ENCODE data around the gene KDSR. TPM values are rescaled to one million over a fixed set of nuclear protein-coding genes. Genes with fewer than 3 reads are reported as not detected.

KDSR gene
- total and polyA plus RNA-seq, 4 donors, result 11.3 to 37.2 (median 31.4) TPM

DNA sequence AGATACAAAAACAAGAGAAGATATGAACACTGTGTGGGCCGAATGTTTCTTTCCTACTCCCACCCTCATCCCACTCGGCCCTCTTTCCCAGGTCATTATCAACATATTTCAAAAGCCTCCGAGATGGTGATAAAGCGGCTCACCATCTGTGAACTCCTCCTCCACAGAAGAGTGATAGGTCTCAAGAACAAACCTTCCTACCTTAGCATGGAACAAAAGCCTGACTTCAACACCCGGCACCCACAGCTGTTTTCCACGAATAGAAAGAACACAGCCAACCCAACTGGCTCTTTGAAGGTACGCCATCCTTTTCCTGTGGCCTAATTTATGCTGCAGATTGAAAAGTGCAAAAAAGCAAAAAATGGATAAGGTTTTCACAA is 76.2 kb downstream of the KDSR start (continued):
- TF ChIP-seq, protein P1, sequence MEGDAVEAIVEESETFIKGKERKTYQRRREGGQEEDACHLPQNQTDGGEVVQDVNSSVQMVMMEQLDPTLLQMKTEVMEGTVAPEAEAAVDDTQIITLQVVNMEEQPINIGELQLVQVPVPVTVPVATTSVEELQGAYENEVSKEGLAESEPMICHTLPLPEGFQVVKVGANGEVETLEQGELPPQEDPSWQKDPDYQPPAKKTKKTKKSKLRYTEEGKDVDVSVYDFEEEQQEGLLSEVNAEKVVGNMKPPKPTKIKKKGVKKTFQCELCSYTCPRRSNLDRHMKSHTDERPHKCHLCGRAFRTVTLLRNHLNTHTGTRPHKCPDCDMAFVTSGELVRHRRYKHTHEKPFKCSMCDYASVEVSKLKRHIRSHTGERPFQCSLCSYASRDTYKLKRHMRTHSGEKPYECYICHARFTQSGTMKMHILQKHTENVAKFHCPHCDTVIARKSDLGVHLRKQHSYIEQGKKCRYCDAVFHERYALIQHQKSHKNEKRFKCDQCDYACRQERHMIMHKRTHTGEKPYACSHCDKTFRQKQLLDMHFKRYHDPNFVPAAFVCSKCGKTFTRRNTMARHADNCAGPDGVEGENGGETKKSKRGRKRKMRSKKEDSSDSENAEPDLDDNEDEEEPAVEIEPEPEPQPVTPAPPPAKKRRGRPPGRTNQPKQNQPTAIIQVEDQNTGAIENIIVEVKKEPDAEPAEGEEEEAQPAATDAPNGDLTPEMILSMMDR (IDR thresholded peaks at IDR 0.05; ENCODE audit: low read depth, low read length, missing input control), result no peak
- no peak for TF ChIP-seq FOXA1 (IDR thresholded peaks at IDR 0.05)
- TF ChIP-seq, protein P2, sequence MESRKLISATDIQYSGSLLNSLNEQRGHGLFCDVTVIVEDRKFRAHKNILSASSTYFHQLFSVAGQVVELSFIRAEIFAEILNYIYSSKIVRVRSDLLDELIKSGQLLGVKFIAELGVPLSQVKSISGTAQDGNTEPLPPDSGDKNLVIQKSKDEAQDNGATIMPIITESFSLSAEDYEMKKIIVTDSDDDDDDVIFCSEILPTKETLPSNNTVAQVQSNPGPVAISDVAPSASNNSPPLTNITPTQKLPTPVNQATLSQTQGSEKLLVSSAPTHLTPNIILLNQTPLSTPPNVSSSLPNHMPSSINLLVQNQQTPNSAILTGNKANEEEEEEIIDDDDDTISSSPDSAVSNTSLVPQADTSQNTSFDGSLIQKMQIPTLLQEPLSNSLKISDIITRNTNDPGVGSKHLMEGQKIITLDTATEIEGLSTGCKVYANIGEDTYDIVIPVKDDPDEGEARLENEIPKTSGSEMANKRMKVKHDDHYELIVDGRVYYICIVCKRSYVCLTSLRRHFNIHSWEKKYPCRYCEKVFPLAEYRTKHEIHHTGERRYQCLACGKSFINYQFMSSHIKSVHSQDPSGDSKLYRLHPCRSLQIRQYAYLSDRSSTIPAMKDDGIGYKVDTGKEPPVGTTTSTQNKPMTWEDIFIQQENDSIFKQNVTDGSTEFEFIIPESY (IDR thresholded peaks at IDR 0.05), result no peak
- no peak for TF ChIP-seq NR2F2 (IDR thresholded peaks at IDR 0.05)
- no peak for TF ChIP-seq JUND (IDR thresholded peaks at IDR 0.05)
- no peak for TF ChIP-seq FOXA2 (IDR thresholded peaks at IDR 0.05)
- no peak for TF ChIP-seq EGR1 (IDR thresholded peaks at IDR 0.05; ENCODE audit: low read depth in 2 of 2)

DNA sequence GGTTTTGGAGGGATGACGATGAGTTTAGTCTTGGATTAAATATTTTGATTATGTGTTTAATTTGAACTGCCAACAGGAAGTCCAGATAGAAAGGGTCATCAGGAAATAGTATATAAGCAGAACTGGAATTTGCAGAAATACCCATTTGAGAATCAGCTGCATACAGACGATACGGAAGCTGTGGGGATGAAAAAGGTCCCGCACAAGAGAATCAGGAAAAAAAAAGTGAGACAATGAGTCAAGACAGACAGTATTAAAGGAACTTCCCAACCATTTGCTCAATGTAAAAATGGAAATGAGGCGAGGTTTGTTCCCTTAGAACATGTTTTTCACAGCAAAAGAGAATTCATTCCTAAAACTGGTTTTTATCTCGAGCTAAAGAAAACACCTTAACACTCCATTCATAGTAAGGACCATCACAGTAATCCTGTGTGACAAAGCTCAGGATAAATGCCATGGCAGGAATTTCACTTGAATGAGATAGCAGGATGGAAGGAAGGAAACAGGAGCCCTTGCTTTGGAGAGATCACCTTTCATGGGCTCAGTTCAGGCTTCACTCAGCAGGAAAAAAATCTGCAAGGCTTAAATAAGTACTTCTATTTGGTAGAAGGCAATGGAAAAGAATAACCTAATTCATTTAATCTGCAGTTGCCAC is 76.7 kb downstream of the KDSR start:
- no peak overlapping the region for H3K9ac ChIP-seq (ENCODE audit: low read depth in 1 of 2, low read length in 2 of 2)
- H3K4me1 ChIP-seq (ENCODE audit: control insufficient read depth in 4 of 4, insufficient read depth in 4 of 4, low read length in 3 of 4), result no peaks in the 10 kb centered on the region
- no peaks in the 10 kb centered on the region for H3K27me3 ChIP-seq (ENCODE audit: control insufficient read depth in 4 of 4, insufficient read depth in 4 of 4, low read length in 3 of 4)
- no peak overlapping the region for H3K4me3 ChIP-seq (ENCODE audit: low read depth in 1 of 3, low read length in 3 of 3)
- no peaks in the 10 kb centered on the region for H3K9me3 ChIP-seq (ENCODE audit: control insufficient read depth in 4 of 4, low read length in 3 of 4)
- DNase-seq (ENCODE audit: low spot score), result no peak
- no peaks in the 10 kb centered on the region for H3K36me3 ChIP-seq (ENCODE audit: control insufficient read depth in 4 of 4, insufficient read depth in 3 of 4, low read depth in 1 of 4, low read length in 3 of 4)
- TF ChIP-seq, protein P3, sequence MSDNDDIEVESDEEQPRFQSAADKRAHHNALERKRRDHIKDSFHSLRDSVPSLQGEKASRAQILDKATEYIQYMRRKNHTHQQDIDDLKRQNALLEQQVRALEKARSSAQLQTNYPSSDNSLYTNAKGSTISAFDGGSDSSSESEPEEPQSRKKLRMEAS (IDR thresholded peaks at IDR 0.05), result peak; percentile 18
- TF ChIP-seq YY1 (IDR thresholded peaks at IDR 0.05), result no peak
- 70% methylated on average over 6 of the region's 6 CpGs for WGBS
- H3K27ac ChIP-seq (ENCODE audit: low read depth in 1 of 2, low read length in 2 of 2), result no peak overlapping the region

DNA sequence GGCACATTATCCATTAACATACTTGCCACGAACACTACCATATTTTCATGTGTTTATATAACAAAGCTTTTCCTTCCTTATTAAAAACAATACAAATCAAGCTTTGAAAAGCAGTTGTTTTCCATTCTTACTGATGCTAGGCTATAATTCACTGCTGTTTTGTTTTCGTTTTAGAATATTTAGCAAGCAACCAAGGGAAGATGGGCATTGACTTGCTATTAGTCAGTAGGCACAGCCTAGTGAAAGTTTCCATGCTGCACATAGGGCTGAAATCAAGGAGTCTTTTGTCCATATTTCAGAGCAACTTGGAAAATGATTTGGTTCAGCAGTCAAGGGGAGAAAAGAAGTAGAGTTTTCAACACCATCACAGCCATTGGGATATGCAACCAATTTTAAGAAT is 78.7 kb downstream of the KDSR start:
- Histone ChIP-seq H3K27ac (ENCODE audit: low read depth in 1 of 2, low read length in 2 of 2) (no peak overlapping the region), H3K36me3 (ENCODE audit: control insufficient read depth in 4 of 4, insufficient read depth in 3 of 4, low read depth in 1 of 4, low read length in 3 of 4) (no peaks in the 10 kb centered on the region), H3K27me3 (ENCODE audit: control insufficient read depth in 4 of 4, insufficient read depth in 4 of 4, low read length in 3 of 4) (no peaks in the 10 kb centered on the region), H3K4me3 (ENCODE audit: low read depth in 1 of 3, low read length in 3 of 3) (no peak overlapping the region), H3K9ac (ENCODE audit: low read depth in 1 of 2, low read length in 2 of 2) (no peak overlapping the region), H3K9me3 (ENCODE audit: control insufficient read depth in 4 of 4, low read length in 3 of 4) (no peaks in the 10 kb centered on the region), H3K4me1 (ENCODE audit: control insufficient read depth in 4 of 4, insufficient read depth in 4 of 4, low read length in 3 of 4) (no peaks in the 10 kb centered on the region)
- WGBS, result 78% methylated on average over 2 of the region's 2 CpGs
- no peak for TF ChIP-seq YY1 (IDR thresholded peaks at IDR 0.05)
- TF ChIP-seq, protein P4, sequence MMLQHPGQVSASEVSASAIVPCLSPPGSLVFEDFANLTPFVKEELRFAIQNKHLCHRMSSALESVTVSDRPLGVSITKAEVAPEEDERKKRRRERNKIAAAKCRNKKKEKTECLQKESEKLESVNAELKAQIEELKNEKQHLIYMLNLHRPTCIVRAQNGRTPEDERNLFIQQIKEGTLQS (IDR thresholded peaks at IDR 0.05), result no peak
- no peak for TF ChIP-seq HNF4A (conservative IDR thresholded peaks at IDR 0.05)
- TF ChIP-seq TAF1 (conservative IDR thresholded peaks at IDR 0.05), result no peak
- no peak for DNase-seq (ENCODE audit: low spot score)

Measured in liver (tissue), 9 donors.